ENCODE measurements around the gene KLK12.

DNA sequence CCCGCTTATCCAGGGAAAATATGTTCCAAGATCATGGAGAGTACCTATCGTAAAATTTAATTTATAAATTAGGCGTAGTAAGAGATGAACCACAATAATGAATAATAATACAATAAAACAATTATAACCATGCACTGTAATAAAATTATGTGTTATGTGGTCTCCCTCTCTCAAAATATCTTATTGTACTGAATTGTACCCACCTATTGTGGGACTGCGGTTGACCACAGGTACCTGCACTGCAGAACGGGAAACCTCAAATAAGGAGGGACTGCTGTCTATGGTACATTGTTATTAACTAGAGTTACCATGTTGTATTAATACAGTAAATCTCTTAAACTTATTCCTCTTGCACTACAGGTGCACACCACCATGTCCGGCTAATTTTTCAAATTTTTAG, 5.3 kb upstream of the KLK12 start:
- TF ChIP-seq, protein P1, sequence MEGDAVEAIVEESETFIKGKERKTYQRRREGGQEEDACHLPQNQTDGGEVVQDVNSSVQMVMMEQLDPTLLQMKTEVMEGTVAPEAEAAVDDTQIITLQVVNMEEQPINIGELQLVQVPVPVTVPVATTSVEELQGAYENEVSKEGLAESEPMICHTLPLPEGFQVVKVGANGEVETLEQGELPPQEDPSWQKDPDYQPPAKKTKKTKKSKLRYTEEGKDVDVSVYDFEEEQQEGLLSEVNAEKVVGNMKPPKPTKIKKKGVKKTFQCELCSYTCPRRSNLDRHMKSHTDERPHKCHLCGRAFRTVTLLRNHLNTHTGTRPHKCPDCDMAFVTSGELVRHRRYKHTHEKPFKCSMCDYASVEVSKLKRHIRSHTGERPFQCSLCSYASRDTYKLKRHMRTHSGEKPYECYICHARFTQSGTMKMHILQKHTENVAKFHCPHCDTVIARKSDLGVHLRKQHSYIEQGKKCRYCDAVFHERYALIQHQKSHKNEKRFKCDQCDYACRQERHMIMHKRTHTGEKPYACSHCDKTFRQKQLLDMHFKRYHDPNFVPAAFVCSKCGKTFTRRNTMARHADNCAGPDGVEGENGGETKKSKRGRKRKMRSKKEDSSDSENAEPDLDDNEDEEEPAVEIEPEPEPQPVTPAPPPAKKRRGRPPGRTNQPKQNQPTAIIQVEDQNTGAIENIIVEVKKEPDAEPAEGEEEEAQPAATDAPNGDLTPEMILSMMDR (IDR thresholded peaks at IDR 0.05) = no peak
- no peak for TF ChIP-seq ZFX (IDR thresholded peaks at IDR 0.05; ENCODE audit: borderline replicate concordance)

Data from 22Rv1 (cell line).